Retinal pigment epithelial cell (primary cell): ENCODE data around the gene JOSD2.
"Not testable (repeated sequence)": the region's sequence is repeated elsewhere in the genome, so short reads cannot be mapped to it uniquely, and the experiment has no call there.

Source experiments
- DNase-seq: peaks from one replicate; pipeline ENCODE4 v3.0.0-alpha.2; 2010; ENCODE audit warnings: low read depth
- H3K4me3 ChIP-seq: 2 replicates; pipeline ENCODE4 v1.5.1; 2011; ENCODE audit warnings: mild to moderate bottlenecking, low read length, control low read depth, moderate library complexity
- CTCF ChIP-seq: conservative IDR thresholded peaks from 2 replicates; pipeline ENCODE4 v1.5.1; 2011; ENCODE audit warnings: low read depth, low read length, control low read depth, inconsistent platforms

The JOSD2 gene

GRCh38 chr19:50532952-50533351 is 22.0 kb upstream of the JOSD2 start:
- no peak overlapping the region for H3K4me3 ChIP-seq
- DNase-seq, result no peak

GRCh38 chr19:50531171-50531612 is 20.2 kb upstream of the JOSD2 start:
- no peak for TF ChIP-seq CTCF
- DNase-seq, result no peak
- H3K4me3 ChIP-seq, result no peak overlapping the region

More at GRCh38 chr19:50532952-50533351, 22.0 kb upstream of the JOSD2 start:
- no peak for TF ChIP-seq CTCF

GRCh38 chr19:50528052-50528451 is 17.1 kb upstream of the JOSD2 start:
- not testable (repeated sequence) for DNase-seq, H3K4me3 ChIP-seq

- H3K4me3 ChIP-seq, result no peak overlapping the region
- no peak for DNase-seq
- no peak for TF ChIP-seq CTCF
Measured at GRCh38 chr19:50522881-50523280, 11.9 kb upstream of the JOSD2 start.

- no peak overlapping the region for H3K4me3 ChIP-seq
- TF ChIP-seq CTCF, result no peak
- DNase-seq, result no peak
Measured at GRCh38 chr19:50520822-50521465, 10.0 kb upstream of the JOSD2 start.

- H3K4me3 ChIP-seq, result no peak overlapping the region
- TF ChIP-seq CTCF, result no peak
- DNase-seq, result no peak
Measured at GRCh38 chr19:50519006-50519575, 8.1 kb upstream of the JOSD2 start.

GRCh38 chr19:50518091-50519005 is 7.4 kb upstream of the JOSD2 start:
- TF ChIP-seq CTCF, result peak; percentile 4
- no peak overlapping the region for H3K4me3 ChIP-seq

More at GRCh38 chr19:50518091-50519005, 7.4 kb upstream of the JOSD2 start:
- no peak for DNase-seq
